ENCODE measurements around the gene FAM241A. TPM values are rescaled to one million over a fixed set of nuclear protein-coding genes. Genes with fewer than 3 reads are reported as not detected.

FAM241A gene
- total RNA-seq, 1 experiment from 2014 or later: 0.74 TPM

GRCh38 chr4:112230879-112231778 lies 85.9 kb downstream of the FAM241A start:
- in situ Hi-C loops (cut with HindIII; ENCODE audit: low pct_unique_long_range_greater_than_20kb, low sequenced_read_pairs): no loop called here

GRCh38 chr4:112231779-112232713 lies 86.8 kb downstream of the FAM241A start, which contains the start of gene AP1AR:
AP1AR (plus strand) TSS chr4:112231787; CDS start chr4:112232092, 305 bp downstream.
- in situ Hi-C loops (cut with HindIII; ENCODE audit: low pct_unique_long_range_greater_than_20kb, low sequenced_read_pairs): no loop called here
- DNase-seq (ENCODE audit: low read depth, low spot score): peak; percentile 72

More at GRCh38 chr4:112230879-112231778, 85.9 kb downstream of the FAM241A start:
- DNase-seq (ENCODE audit: low read depth, low spot score): peak; percentile 95

GRCh38 chr4:112234952-112235609 lies 89.8 kb downstream of the FAM241A start:
- peak; percentile 73 for DNase-seq (ENCODE audit: low read depth, low spot score)
- in situ Hi-C loops (cut with HindIII; ENCODE audit: low pct_unique_long_range_greater_than_20kb, low sequenced_read_pairs): no loop called here

GRCh38 chr4:112236040-112236439 lies 90.8 kb downstream of the FAM241A start:
- in situ Hi-C loops (cut with HindIII; ENCODE audit: low pct_unique_long_range_greater_than_20kb, low sequenced_read_pairs): no loop called here
- DNase-seq (ENCODE audit: low read depth, low spot score): no peak

GRCh38 chr4:112238833-112239232 lies 93.6 kb downstream of the FAM241A start:
- DNase-seq (ENCODE audit: low read depth, low spot score): no peak
- in situ Hi-C loops (cut with HindIII; ENCODE audit: low pct_unique_long_range_greater_than_20kb, low sequenced_read_pairs): no loop called here

Other genes with a start within 250 kb of the FAM241A start
- 33.4 and 34.1 TPM in 2 replicates for gene AP1AR, start 86.3 kb downstream of the FAM241A start, total RNA-seq (2014; rRNA removed; shearing (Covaris generic))
- 5.4 and 8.4 TPM in 2 replicates for gene TIFA, start 140.4 kb downstream of the FAM241A start, total RNA-seq (2014; rRNA removed; shearing (Covaris generic))
- 9.6 and 10.0 TPM in 2 replicates for gene ALPK1, start 151.9 kb downstream of the FAM241A start, total RNA-seq (2014; rRNA removed; shearing (Covaris generic))

All from SK-MEL-5 (cell line).